HEK293 (cell line): ENCODE measurements around the gene BMF.

Source experiments
- CTCF ChIA-PET: fragments of 350-600 bp; formaldehyde crosslinking; extraction: SDS; loops from one replicate; lab custom pipeline; 2021; ENCODE audit warnings: antibody characterized with exemption; lab: Yijun Ruan, JAX
- POLR2A ChIA-PET: fragments of 300-600 bp; formaldehyde crosslinking; extraction: SDS; loops from one replicate; lab custom pipeline; 2020; ENCODE audit warnings: antibody characterized with exemption, inconsistent platforms; lab: Yijun Ruan, JAX
- H3K27ac ChIP-seq: fragments of 200-500 bp; sonication (Bioruptor generic); 2 replicates; pipeline ENCODE4 v1.5.1; 2014; ENCODE audit warnings: low read depth, low read length, control low read depth, inconsistent platforms; ENCODE audit errors: extremely low read depth
- H3K36me3 ChIP-seq, 2 experiments: fragments of 200-500 bp in 1 of 2; sonication (Bioruptor generic) in 1 of 2; 1 replicate in 1 of 2; 2 replicates in 1 of 2; pipeline ENCODE4 v1.5.1; 2014 to 2017; ENCODE audit warnings: inconsistent platforms in 2 of 2, low read length in 2 of 2; ENCODE audit not compliant: control insufficient read depth in 2 of 2, insufficient read depth in 1 of 2
- H3K4me1 ChIP-seq: fragments of 200-500 bp; sonication (Bioruptor generic); 2 replicates; pipeline ENCODE4 v1.5.1; 2014; ENCODE audit warnings: mild to moderate bottlenecking, low read length, inconsistent platforms; ENCODE audit not compliant: control insufficient read depth, insufficient read depth
- H3K4me3 ChIP-seq: 2 replicates; pipeline ENCODE4 v1.5.1; 2011; ENCODE audit warnings: low read depth, mild to moderate bottlenecking, control low read depth, low read length, moderate library complexity
- H3K9me3 ChIP-seq: fragments of 200-500 bp; sonication (Bioruptor generic); 2 replicates; pipeline ENCODE4 v1.5.1; 2014; ENCODE audit warnings: low read depth, low read length, inconsistent platforms; ENCODE audit not compliant: control insufficient read depth, insufficient read depth
- HOXC10 ChIP-seq: sonication (generic); formaldehyde crosslinking; IDR thresholded peaks from 2 replicates; pipeline ENCODE4 v1.8.1; 2023; ENCODE audit warnings: mild to moderate bottlenecking, missing genetic modification reagents
- HOXD13 ChIP-seq: sonication (generic); formaldehyde crosslinking; IDR thresholded peaks from 2 replicates; pipeline ENCODE4 v1.8.0; 2022; ENCODE audit warnings: missing genetic modification reagents, borderline replicate concordance
- PRDM1 ChIP-seq: fragments of 450-650 bp; formaldehyde crosslinking; IDR thresholded peaks from 2 replicates; pipeline ENCODE4; 2016; ENCODE audit warnings: missing biosample characterization, missing genetic modification characterization
- ZNF266 ChIP-seq: fragments of 450-650 bp; formaldehyde crosslinking; IDR thresholded peaks from 2 replicates; pipeline ENCODE4 v1.5.1; 2016; ENCODE audit warnings: missing biosample characterization, missing genetic modification characterization, low read depth
- ZNF341 ChIP-seq: fragments of 450-650 bp; formaldehyde crosslinking; IDR thresholded peaks from 2 replicates; pipeline ENCODE4; 2016; ENCODE audit warnings: low read depth, missing biosample characterization, missing genetic modification characterization
- ZNF37A ChIP-seq: fragments of 450-650 bp; IDR thresholded peaks from 2 replicates; pipeline ENCODE4 v1.5.1; 2018; ENCODE audit warnings: missing biosample characterization, missing genetic modification characterization
- ZNF596 ChIP-seq: fragments of 450-650 bp; IDR thresholded peaks from 2 replicates; pipeline ENCODE4 v1.5.0; 2018; ENCODE audit warnings: missing biosample characterization, mild to moderate bottlenecking, missing genetic modification characterization, moderate library complexity
- ZNF610 ChIP-seq: fragments of 450-650 bp; formaldehyde crosslinking; IDR thresholded peaks from 2 replicates; pipeline ENCODE4 v1.5.1; 2016; ENCODE audit warnings: missing biosample characterization, missing genetic modification characterization, borderline replicate concordance
- ZNF624 ChIP-seq: fragments of 450-650 bp; formaldehyde crosslinking; IDR thresholded peaks from 2 replicates; pipeline ENCODE4 v1.5.1; 2017; ENCODE audit warnings: missing biosample characterization, missing genetic modification characterization
- ZNF707 ChIP-seq: fragments of 450-650 bp; formaldehyde crosslinking; IDR thresholded peaks from 2 replicates; pipeline ENCODE4 v1.5.1; 2016; ENCODE audit warnings: missing biosample characterization, missing genetic modification characterization
- ZNF837 ChIP-seq: fragments of 450-650 bp; formaldehyde crosslinking; IDR thresholded peaks from 2 replicates; pipeline ENCODE4 v1.5.1; 2016; ENCODE audit warnings: missing biosample characterization, missing genetic modification characterization
- TF ChIP-seq, protein P1 (sequence below): fragments of 450-650 bp; formaldehyde crosslinking; IDR thresholded peaks from 2 replicates; pipeline ENCODE4 v1.5.1; 2017; ENCODE audit warnings: missing biosample characterization, missing genetic modification characterization
- TF ChIP-seq, protein P2 (sequence below): fragments of 450-650 bp; formaldehyde crosslinking; IDR thresholded peaks from 2 replicates; pipeline ENCODE4 v1.5.1; 2017; ENCODE audit warnings: missing biosample characterization, mild to moderate bottlenecking, missing genetic modification characterization, moderate library complexity
- TF ChIP-seq, protein P3 (sequence below): fragments of 450-650 bp; formaldehyde crosslinking; IDR thresholded peaks from 2 replicates; pipeline ENCODE4 v1.5.1; 2016; ENCODE audit warnings: missing biosample characterization, missing genetic modification characterization
- TF ChIP-seq, protein P4 (sequence below): fragments of 450-650 bp; formaldehyde crosslinking; IDR thresholded peaks from 2 replicates; pipeline ENCODE4 v1.5.1; 2016; ENCODE audit warnings: missing biosample characterization, missing genetic modification characterization
- TF ChIP-seq, protein P5 (sequence below): fragments of 450-650 bp; formaldehyde crosslinking; IDR thresholded peaks from 2 replicates; pipeline ENCODE4 v1.5.1; 2016; ENCODE audit warnings: missing biosample characterization, missing genetic modification characterization, borderline replicate concordance

BMF gene

DNA sequence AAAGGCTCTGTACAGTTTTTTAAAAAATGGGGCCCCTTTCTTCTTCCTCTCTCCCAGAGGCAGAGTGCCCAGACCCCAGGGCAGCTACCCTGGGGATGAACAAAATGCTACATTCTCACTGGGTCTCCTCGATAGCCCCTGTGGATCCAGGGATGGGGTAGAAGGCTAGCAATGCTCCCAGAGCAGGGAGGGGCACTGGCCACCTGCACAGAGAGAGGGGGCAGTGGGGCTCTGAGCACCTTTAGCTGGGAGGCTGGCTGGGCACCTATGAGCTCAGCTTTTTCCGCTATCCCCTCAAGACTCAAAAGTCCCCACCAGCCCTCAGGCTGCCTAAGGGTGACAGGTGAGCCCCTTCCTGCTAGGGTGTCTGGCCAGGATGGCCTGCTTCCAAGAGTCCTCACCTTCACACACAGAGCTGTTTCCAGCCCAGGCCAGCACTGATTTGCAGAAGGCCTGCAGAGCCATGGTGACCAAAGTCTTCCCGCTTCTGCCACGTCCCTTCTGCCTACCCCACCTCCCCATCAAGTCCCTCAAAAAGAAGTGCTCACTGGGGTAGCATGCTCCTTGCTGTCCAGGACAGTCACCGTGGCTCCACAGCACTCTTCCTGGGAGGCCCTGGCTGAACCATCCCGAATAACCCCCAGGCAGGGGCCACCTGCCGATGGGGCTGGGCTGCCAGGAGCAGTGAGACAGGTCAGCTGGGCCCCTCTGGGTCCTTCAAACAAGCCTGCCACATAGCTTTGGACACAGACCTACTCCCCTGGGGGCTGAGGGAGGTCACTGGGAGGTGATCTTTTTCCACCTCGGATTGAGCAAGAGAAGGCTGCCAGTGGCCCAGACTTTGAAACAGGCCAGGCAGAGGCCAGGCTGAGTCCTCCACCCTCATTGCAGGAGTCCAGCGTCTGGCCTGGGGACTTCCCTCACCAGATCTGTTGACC, 20.4 kb downstream of the BMF start (continued):
- TF ChIP-seq, protein P1, sequence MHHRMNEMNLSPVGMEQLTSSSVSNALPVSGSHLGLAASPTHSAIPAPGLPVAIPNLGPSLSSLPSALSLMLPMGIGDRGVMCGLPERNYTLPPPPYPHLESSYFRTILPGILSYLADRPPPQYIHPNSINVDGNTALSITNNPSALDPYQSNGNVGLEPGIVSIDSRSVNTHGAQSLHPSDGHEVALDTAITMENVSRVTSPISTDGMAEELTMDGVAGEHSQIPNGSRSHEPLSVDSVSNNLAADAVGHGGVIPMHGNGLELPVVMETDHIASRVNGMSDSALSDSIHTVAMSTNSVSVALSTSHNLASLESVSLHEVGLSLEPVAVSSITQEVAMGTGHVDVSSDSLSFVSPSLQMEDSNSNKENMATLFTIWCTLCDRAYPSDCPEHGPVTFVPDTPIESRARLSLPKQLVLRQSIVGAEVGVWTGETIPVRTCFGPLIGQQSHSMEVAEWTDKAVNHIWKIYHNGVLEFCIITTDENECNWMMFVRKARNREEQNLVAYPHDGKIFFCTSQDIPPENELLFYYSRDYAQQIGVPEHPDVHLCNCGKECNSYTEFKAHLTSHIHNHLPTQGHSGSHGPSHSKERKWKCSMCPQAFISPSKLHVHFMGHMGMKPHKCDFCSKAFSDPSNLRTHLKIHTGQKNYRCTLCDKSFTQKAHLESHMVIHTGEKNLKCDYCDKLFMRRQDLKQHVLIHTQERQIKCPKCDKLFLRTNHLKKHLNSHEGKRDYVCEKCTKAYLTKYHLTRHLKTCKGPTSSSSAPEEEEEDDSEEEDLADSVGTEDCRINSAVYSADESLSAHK (tag by site-specific recombination) = no peak
- TF ChIP-seq ZNF707 (no peak), ZNF624 (no peak), ZNF596 (tag by site-specific recombination) (no peak), ZNF341 (tag by site-specific recombination) (no peak)

DNA sequence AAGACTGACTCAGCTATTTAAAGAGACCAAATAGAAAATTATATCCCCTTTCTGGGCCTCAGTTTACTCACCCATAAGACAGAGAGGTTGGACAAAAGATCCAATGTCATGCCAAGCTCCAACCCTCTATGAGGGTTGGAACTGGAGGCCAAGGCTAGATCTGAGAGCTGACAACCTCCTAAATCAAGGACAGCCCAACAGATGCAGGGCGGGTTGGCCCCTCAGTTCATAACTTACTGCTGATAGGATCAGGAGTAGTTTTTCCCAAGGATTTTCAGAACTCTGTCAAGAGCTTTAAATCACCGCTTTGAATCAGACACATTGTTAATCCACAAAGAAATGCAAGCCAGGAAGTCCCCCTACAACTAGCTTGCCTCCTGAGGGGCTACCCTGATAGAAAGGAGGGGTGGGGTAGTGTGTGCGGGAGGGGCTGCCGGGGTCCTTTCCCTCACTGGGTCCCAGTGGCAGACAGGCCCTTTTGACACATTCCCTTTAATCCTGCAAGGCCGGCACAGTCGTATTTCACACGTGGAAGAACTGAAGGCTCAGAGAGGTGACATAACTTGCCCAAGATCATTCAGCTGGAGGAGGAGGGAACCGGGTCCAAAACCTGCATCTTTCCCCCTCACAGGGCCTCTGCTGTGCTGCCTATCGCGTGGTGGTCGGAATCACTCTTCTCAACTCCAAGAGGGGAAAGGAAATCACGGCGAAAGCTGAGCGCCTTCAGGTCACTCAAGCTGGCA, 21.4 kb downstream of the BMF start:
- Histone ChIP-seq H3K9me3 (no peaks in the 10 kb centered on the region), H3K36me3 (peaks cover 0 to 19% of the 10 kb centered on the region in 2 experiments; a peak in 1 of 3 replicates), H3K4me1 (peaks cover 27% of the 10 kb centered on the region), H3K27ac (peak overlapping the region; percentile 45; the same call in 1 of the 2 replicates), H3K4me3 (no peak overlapping the region)
- ChIA-PET POLR2A (interaction anchor here (1.1 to 7.6 kb wide), 4 partner anchors 9 to 20 kb away, joined by 3 to 52 read pairs (median 9); partner anchors contain the start of gene BMF), CTCF (interaction anchor here (0.9 to 1.4 kb wide), 4 partner anchors 10 to 41 kb away, joined by 3 to 5 read pairs (median 4); no protein-coding TSS in a partner anchor)
- TF ChIP-seq PRDM1 (tag by site-specific recombination) (0 out of 2 replicates have a peak, but pooled peaks have one; percentile 21), ZNF837 (tag by site-specific recombination) (no peak)
- TF ChIP-seq, protein P2, sequence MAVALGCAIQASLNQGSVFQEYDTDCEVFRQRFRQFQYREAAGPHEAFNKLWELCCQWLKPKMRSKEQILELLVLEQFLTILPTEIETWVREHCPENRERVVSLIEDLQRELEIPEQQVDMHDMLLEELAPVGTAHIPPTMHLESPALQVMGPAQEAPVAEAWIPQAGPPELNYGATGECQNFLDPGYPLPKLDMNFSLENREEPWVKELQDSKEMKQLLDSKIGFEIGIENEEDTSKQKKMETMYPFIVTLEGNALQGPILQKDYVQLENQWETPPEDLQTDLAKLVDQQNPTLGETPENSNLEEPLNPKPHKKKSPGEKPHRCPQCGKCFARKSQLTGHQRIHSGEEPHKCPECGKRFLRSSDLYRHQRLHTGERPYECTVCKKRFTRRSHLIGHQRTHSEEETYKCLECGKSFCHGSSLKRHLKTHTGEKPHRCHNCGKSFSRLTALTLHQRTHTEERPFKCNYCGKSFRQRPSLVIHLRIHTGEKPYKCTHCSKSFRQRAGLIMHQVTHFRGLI (tag by site-specific recombination) = peak; percentile 76; the same call in 1 of the 2 replicates

DNA sequence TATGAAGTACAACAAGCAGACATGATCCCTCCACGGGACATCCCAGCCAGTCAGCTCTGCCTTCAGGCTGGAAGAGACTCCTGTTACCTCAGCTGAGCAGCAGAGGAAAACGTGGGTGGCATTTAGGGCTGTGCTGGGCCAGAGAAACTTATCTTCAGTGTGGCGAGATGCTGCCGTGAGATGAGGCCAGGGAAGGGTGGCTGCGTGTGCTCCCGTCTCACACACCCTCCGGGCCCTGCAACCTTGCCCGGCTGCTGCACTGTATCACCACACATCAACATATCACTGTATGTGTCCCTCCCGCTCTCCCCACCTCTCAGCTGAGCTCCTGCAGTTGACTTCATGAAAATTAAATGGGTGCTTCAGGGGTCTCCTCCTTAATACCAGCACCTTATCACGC, 23.4 kb downstream of the BMF start:
- ChIA-PET CTCF (no interaction called here), POLR2A (interaction anchor here (1.0 to 1.1 kb wide), 2 partner anchors 14 to 21 kb away, joined by 3 read pairs; no protein-coding TSS in a partner anchor)
- Histone ChIP-seq H3K4me3 (no peak overlapping the region), H3K36me3 (peaks cover 0 to 8% of the 10 kb centered on the region in 2 experiments; a peak in 1 of 3 replicates), H3K9me3 (no peaks in the 10 kb centered on the region), H3K27ac (peak overlapping the region; percentile 22), H3K4me1 (peaks cover 23% of the 10 kb centered on the region)
- TF ChIP-seq, protein P3, sequence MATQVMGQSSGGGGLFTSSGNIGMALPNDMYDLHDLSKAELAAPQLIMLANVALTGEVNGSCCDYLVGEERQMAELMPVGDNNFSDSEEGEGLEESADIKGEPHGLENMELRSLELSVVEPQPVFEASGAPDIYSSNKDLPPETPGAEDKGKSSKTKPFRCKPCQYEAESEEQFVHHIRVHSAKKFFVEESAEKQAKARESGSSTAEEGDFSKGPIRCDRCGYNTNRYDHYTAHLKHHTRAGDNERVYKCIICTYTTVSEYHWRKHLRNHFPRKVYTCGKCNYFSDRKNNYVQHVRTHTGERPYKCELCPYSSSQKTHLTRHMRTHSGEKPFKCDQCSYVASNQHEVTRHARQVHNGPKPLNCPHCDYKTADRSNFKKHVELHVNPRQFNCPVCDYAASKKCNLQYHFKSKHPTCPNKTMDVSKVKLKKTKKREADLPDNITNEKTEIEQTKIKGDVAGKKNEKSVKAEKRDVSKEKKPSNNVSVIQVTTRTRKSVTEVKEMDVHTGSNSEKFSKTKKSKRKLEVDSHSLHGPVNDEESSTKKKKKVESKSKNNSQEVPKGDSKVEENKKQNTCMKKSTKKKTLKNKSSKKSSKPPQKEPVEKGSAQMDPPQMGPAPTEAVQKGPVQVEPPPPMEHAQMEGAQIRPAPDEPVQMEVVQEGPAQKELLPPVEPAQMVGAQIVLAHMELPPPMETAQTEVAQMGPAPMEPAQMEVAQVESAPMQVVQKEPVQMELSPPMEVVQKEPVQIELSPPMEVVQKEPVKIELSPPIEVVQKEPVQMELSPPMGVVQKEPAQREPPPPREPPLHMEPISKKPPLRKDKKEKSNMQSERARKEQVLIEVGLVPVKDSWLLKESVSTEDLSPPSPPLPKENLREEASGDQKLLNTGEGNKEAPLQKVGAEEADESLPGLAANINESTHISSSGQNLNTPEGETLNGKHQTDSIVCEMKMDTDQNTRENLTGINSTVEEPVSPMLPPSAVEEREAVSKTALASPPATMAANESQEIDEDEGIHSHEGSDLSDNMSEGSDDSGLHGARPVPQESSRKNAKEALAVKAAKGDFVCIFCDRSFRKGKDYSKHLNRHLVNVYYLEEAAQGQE (tag by site-specific recombination) = no peak
- TF ChIP-seq HOXC10 (CRISPR knock-in tag) (no peak), HOXD13 (CRISPR knock-in tag) (no peak), ZNF266 (tag by site-specific recombination) (no peak), ZNF610 (tag by site-specific recombination) (no peak), ZNF37A (tag by site-specific recombination) (no peak)
- TF ChIP-seq, protein P4, sequence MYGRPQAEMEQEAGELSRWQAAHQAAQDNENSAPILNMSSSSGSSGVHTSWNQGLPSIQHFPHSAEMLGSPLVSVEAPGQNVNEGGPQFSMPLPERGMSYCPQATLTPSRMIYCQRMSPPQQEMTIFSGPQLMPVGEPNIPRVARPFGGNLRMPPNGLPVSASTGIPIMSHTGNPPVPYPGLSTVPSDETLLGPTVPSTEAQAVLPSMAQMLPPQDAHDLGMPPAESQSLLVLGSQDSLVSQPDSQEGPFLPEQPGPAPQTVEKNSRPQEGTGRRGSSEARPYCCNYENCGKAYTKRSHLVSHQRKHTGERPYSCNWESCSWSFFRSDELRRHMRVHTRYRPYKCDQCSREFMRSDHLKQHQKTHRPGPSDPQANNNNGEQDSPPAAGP (tag by site-specific recombination) = 0 out of 2 replicates have a peak, but pooled peaks have one; percentile 22
- TF ChIP-seq, protein P5, sequence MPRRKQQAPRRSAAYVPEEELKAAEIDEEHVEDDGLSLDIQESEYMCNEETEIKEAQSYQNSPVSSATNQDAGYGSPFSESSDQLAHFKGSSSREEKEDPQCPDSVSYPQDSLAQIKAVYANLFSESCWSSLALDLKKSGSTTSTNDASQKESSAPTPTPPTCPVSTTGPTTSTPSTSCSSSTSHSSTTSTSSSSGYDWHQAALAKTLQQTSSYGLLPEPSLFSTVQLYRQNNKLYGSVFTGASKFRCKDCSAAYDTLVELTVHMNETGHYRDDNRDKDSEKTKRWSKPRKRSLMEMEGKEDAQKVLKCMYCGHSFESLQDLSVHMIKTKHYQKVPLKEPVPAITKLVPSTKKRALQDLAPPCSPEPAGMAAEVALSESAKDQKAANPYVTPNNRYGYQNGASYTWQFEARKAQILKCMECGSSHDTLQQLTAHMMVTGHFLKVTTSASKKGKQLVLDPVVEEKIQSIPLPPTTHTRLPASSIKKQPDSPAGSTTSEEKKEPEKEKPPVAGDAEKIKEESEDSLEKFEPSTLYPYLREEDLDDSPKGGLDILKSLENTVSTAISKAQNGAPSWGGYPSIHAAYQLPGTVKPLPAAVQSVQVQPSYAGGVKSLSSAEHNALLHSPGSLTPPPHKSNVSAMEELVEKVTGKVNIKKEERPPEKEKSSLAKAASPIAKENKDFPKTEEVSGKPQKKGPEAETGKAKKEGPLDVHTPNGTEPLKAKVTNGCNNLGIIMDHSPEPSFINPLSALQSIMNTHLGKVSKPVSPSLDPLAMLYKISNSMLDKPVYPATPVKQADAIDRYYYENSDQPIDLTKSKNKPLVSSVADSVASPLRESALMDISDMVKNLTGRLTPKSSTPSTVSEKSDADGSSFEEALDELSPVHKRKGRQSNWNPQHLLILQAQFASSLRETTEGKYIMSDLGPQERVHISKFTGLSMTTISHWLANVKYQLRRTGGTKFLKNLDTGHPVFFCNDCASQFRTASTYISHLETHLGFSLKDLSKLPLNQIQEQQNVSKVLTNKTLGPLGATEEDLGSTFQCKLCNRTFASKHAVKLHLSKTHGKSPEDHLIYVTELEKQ (tag by site-specific recombination) = no peak
